GM12878 (cell line): ENCODE results near the gene PIPOX. TPM values are rescaled to one million over a fixed set of nuclear protein-coding genes. Genes with fewer than 3 reads are reported as not detected.

ENCODE experiments used
- ATAC-seq: fragments of 200-7000 bp; cut with Tn5 transposase; 3 replicates; pipeline ENCODE4 v1.9.1; 2020; ENCODE audit warnings: mild to moderate bottlenecking, moderate library complexity
- BruUV-seq: library from RNA; stranded (reverse); fragments of 400-500 nt; replicated peaks from 2 replicates; lab custom pipeline; 2021; lab: Mats Ljungman, UMichigan
- CTCF ChIA-PET: fragments of 300-600 bp; sonication (Branson Sonifier 250); formaldehyde crosslinking; extraction: SDS; loops from one replicate; lab custom pipeline; 2021; ENCODE audit warnings: inconsistent platforms; lab: Yijun Ruan, JAX
- POLR2A ChIA-PET: fragments of 350-600 bp; formaldehyde crosslinking; extraction: SDS; loops from one replicate; lab custom pipeline; 2021; ENCODE audit warnings: inconsistent platforms; lab: Charles Lee
- RAD21 ChIA-PET: fragments of 300-600 bp; sonication (Branson Sonifier 250); formaldehyde crosslinking; loops from one replicate; lab custom pipeline; 2023; ENCODE audit warnings: antibody characterized with exemption; ENCODE audit not compliant: unreplicated experiment; lab: Charles Lee
- SMC1A ChIA-PET: fragments of 300-600 bp; sonication (Branson Sonifier 250); formaldehyde crosslinking; loops from one replicate; lab custom pipeline; 2023; ENCODE audit not compliant: unreplicated experiment, uncharacterized antibody; lab: Charles Lee
- DNase-seq: peaks from one replicate; pipeline ENCODE4 v3.0.0-alpha.2; 2011; ENCODE audit warnings: low read depth, low spot score
- FAIRE-seq: peaks from 3 replicates; lab custom pipeline; 2011; peaks lifted over from hg19 to GRCh38; lab: Jason Lieb, UNC
- H2AFZ ChIP-seq: 2 replicates; pipeline ENCODE4 v1.6.0; 2011; ENCODE audit warnings: low read depth, low read length, control low read depth; ENCODE audit not compliant: control insufficient read depth
- H3K27ac ChIP-seq: 2 replicates; pipeline ENCODE4 v1.5.1; 2011; ENCODE audit warnings: control low read depth; ENCODE audit not compliant: control insufficient read depth, insufficient read depth
- H3K27me3 ChIP-seq, 2 experiments: replicated peaks in 1 of 2; 2 replicates each; pipeline versions ENCODE4 v1.6.0 to v1.6.1; 2011; ENCODE audit warnings: low read length in 1 of 2; ENCODE audit not compliant: control insufficient read depth in 2 of 2, insufficient read depth in 2 of 2
- H3K36me3 ChIP-seq, 2 experiments: 2 replicates each; pipeline ENCODE4 v1.5.1; 2011; ENCODE audit warnings: low read length in 1 of 2; ENCODE audit not compliant: control insufficient read depth in 2 of 2, insufficient read depth in 2 of 2
- H3K4me1 ChIP-seq: 2 replicates; pipeline ENCODE4 v1.6.1; 2011; ENCODE audit warnings: mild to moderate bottlenecking, low read length, moderate library complexity, mixed read lengths; ENCODE audit not compliant: control insufficient read depth, insufficient read depth
- H3K4me2 ChIP-seq: 2 replicates; pipeline ENCODE4 v1.6.0; 2011; ENCODE audit warnings: control low read depth; ENCODE audit not compliant: control insufficient read depth, insufficient read depth
- H3K4me3 ChIP-seq: fragments of 200-600 bp; sonication (generic); 2 replicates; pipeline ENCODE4 v1.5.1; 2016
- H3K79me2 ChIP-seq: 2 replicates; pipeline ENCODE4 v1.6.0; 2011; ENCODE audit warnings: low read length; ENCODE audit not compliant: control insufficient read depth, insufficient read depth
- H3K9ac ChIP-seq: 2 replicates; pipeline ENCODE4 v1.8.0; 2011; ENCODE audit warnings: low read length, control low read depth, mixed read lengths; ENCODE audit not compliant: control insufficient read depth, insufficient read depth
- H3K9me3 ChIP-seq: replicated peaks from 3 replicates; pipeline ENCODE4 v1.5.1; 2011; ENCODE audit warnings: mild to moderate bottlenecking, low read length; ENCODE audit not compliant: control insufficient read depth, insufficient read depth
- H4K20me1 ChIP-seq: 2 replicates; pipeline ENCODE4 v1.6.0; 2011; ENCODE audit not compliant: control insufficient read depth, insufficient read depth
- ATF7 ChIP-seq: fragments of 450-650 bp; IDR thresholded peaks from 2 replicates; pipeline ENCODE4 v1.6.1; 2016; ENCODE audit warnings: low read depth, mild to moderate bottlenecking
- CEBPZ ChIP-seq: fragments of 150-350 bp; IDR thresholded peaks from 2 replicates; pipeline ENCODE4 v1.6.1; 2016; ENCODE audit warnings: low read depth, low read length
- CHD1 ChIP-seq: IDR thresholded peaks from 2 replicates; pipeline ENCODE4 v1.6.1; 2012; ENCODE audit warnings: low read depth, low read length, improper control_type of control experiment
- NFYA ChIP-seq: IDR thresholded peaks from 2 replicates; pipeline ENCODE4 v1.6.1; 2011; ENCODE audit warnings: low read depth, mild to moderate bottlenecking, low read length, improper control_type of control experiment, borderline replicate concordance
- RFX5 ChIP-seq: IDR thresholded peaks from 2 replicates; pipeline ENCODE4 v1.6.1; 2011; ENCODE audit warnings: low read depth, low read length, improper control_type of control experiment
- TCF7 ChIP-seq: IDR thresholded peaks from 2 replicates; pipeline ENCODE4 v1.6.1; 2014; ENCODE audit warnings: antibody characterized with exemption, borderline replicate concordance
- ZBTB33 ChIP-seq: fragments of 450-650 bp; IDR thresholded peaks from 2 replicates; pipeline ENCODE4 v1.6.1; 2017; ENCODE audit warnings: mild to moderate bottlenecking
- ZNF622 ChIP-seq: fragments of 450-650 bp; IDR thresholded peaks from 2 replicates; pipeline ENCODE4 v1.6.1; 2017; ENCODE audit warnings: mild to moderate bottlenecking, inconsistent platforms
- whole genome bisulfite sequencing: methylation state at CpG from one replicate; pipeline ENCODE4 v1.1.6; 2016; ENCODE audit warnings: low lambda C conversion rate; ENCODE audit not compliant: insufficient replicate concordance, insufficient coverage; ENCODE audit errors: missing lambda C conversion rate; 5-methylcytosine and 5-hydroxymethylcytosine counted together
- in situ Hi-C: fragments of 300-500 bp; cut with MboI; formaldehyde crosslinking; loops from 9 replicates; pipeline ENCODE4 v1.14.3; 2018; ENCODE audit warnings: mixed read lengths
- intact Hi-C: fragments of 100-400 bp; cut with micrococcal nuclease; formaldehyde crosslinking; loops from one replicate; pipeline ENCODE4 v1.14.2; 2022; ENCODE audit not compliant: unreplicated experiment
- polyA plus RNA-seq, 11 experiments: library from polyadenylated mRNA; depleted of rRNA in 4 of 11; unstranded in 6 of 11; stranded (reverse) in 5 of 11; fragments of >200 nt; fragmentation: Nextera tagmentation in 4 of 11; fragmentation: Illumina TruSeq in 1 of 11; extraction: Ambion mirVana in 4 of 11; extraction: Trizol in 1 of 11; gene quantifications; 1 replicate in 1 of 11; 2 replicates in 10 of 11; pipeline versions ENCODE4 v1.2.1 to v1.2.3, GENCODE V29; 2011 to 2016; ENCODE audit warnings: inconsistent platforms in 2 of 11, missing spikeins in 2 of 11, low read depth in 1 of 11
- total RNA-seq, 4 experiments: library from RNA; depleted of rRNA in 3 of 4; stranded (reverse); fragments of >200 nt in 3 of 4; fragmentation: Illumina TruSeq in 1 of 4; extraction: Trizol in 1 of 4; gene quantifications; 2 replicates each; pipeline versions ENCODE4 v1.2.1 to v1.2.3, GENCODE V29; 2013 to 2021

The PIPOX gene
- total and polyA plus RNA-seq, 10 of the 15 experiments (the other 5 are each of a cell fraction or from before 2014, with no cell fraction given), result 0.22 to 1.4 (median 0.56) TPM; not detected in 1

GRCh38 chr17:29024316-29024952, 18.5 kb upstream of the PIPOX start:
- CTCF ChIA-PET, result no interaction called here
- no peaks in the 10 kb centered on the region for H4K20me1 ChIP-seq
- TF ChIP-seq RFX5 (no peak), TCF7 (no peak), CHD1 (no peak), NFYA (no peak), ZBTB33 (no peak), CEBPZ (no peak), ATF7 (no peak), ZNF622 (no peak)
- TF ChIP-seq, all 136 proteins: peak for 0
- in situ Hi-C loops (no loop called here), intact Hi-C loops (no loop called here)
- Histone ChIP-seq H3K36me3 (no peaks in the 10 kb centered on the region), H3K27me3 (peaks cover 2 to 4% of the 10 kb centered on the region in 2 experiments; a peak in 3 of 4 replicates), H3K79me2 (no peaks in the 10 kb centered on the region), H3K9ac (no peak overlapping the region), H2AFZ (no peak overlapping the region), H3K4me2 (no peak overlapping the region), H3K4me1 (no peaks in the 10 kb centered on the region), H3K9me3 (no peaks in the 10 kb centered on the region), H3K27ac (no peak overlapping the region), H3K4me3 (no peak overlapping the region)
- ATAC-seq (no peak), FAIRE-seq (no peak), DNase-seq (no peak)
- ChIA-PET POLR2A (no interaction called here), RAD21 (no interaction called here), SMC1A (no interaction called here)
- BruUV-seq, result no TSS peak
- 11% methylated on average over 6 of the region's 6 CpGs for WGBS
